HG03066 (cell line): ENCODE measurements around the gene BTF3L4.
"Not testable (repeated sequence)": the region's sequence is repeated elsewhere in the genome, so short reads cannot be mapped to it uniquely, and the experiment has no call there.

ENCODE experiments used
- ATAC-seq: cut with Tn5 transposase; IDR thresholded peaks from one replicate; pipeline ENCODE4 v1.9.1; 2021; ENCODE audit warnings: low read depth; ENCODE audit not compliant: unreplicated experiment

Gene BTF3L4

GRCh38 chr1:52056163-52056936 is at the start of gene BTF3L4:
Gene BTF3L4, plus strand, starts transcription at chr1:52056295. Its CDS starts 3,553 bp downstream, at chr1:52059848.
- ATAC-seq, result peak; percentile 83

GRCh38 chr1:52007215-52008002 is 48.7 kb upstream of the BTF3L4 start:
- ATAC-seq, result no peak

- ATAC-seq, result no peak
Measured at GRCh38 chr1:52008071-52008809, 47.9 kb upstream of the BTF3L4 start.

- ATAC-seq, result no peak
Measured at GRCh38 chr1:52022133-52022532, 34.0 kb upstream of the BTF3L4 start.

- no peak for ATAC-seq
Measured at GRCh38 chr1:52026278-52026677, 29.8 kb upstream of the BTF3L4 start.

GRCh38 chr1:52028328-52028727 is 27.8 kb upstream of the BTF3L4 start:
- ATAC-seq, result no peak

GRCh38 chr1:52028839-52029238 is 27.3 kb upstream of the BTF3L4 start:
- not testable (repeated sequence) for ATAC-seq

- peak; percentile 32 for ATAC-seq
Measured at GRCh38 chr1:52032124-52032784, 23.8 kb upstream of the BTF3L4 start.

- ATAC-seq, result peak; percentile 50
Measured at GRCh38 chr1:52032785-52033131, 23.3 kb upstream of the BTF3L4 start.

- ATAC-seq, result peak; percentile 74
Measured at GRCh38 chr1:52033190-52034049, 22.7 kb upstream of the BTF3L4 start, which contains the start of gene KTI12. Gene KTI12, minus strand, starts transcription at chr1:52033810. Its CDS starts 49 bp downstream, at chr1:52033761.

GRCh38 chr1:52034050-52034384 is 22.1 kb upstream of the BTF3L4 start:
- ATAC-seq, result no peak

GRCh38 chr1:52037402-52037814 is 18.7 kb upstream of the BTF3L4 start:
- no peak for ATAC-seq

GRCh38 chr1:52037909-52038308 is 18.2 kb upstream of the BTF3L4 start:
- no peak for ATAC-seq

- ATAC-seq, result no peak
Measured at GRCh38 chr1:52041551-52042185, 14.4 kb upstream of the BTF3L4 start.

GRCh38 chr1:52045236-52045635 is 10.9 kb upstream of the BTF3L4 start:
- no peak for ATAC-seq

GRCh38 chr1:52045666-52046195 is 10.4 kb upstream of the BTF3L4 start:
- not testable (repeated sequence) for ATAC-seq

- not testable (repeated sequence) for ATAC-seq
Measured at GRCh38 chr1:52049337-52049736, 6.8 kb upstream of the BTF3L4 start.

- ATAC-seq, result no peak
Measured at GRCh38 chr1:52053862-52054261, 2.2 kb upstream of the BTF3L4 start.

GRCh38 chr1:52054496-52055065 is 1.5 kb upstream of the BTF3L4 start:
- no peak for ATAC-seq
